ENCODE measurements around the gene FAHD2B.
"Not testable (repeated sequence)": the region's sequence is repeated elsewhere in the genome, so short reads cannot be mapped to it uniquely, and the experiment has no call there.

Gene FAHD2B

GRCh38 chr2:97094772-97095611 is at the start of gene FAHD2B:
Gene FAHD2B, minus strand, starts transcription at chr2:97094882. Its CDS starts 3,176 bp downstream, at chr2:97091706.
- DNase-seq (ENCODE audit: low read depth in 1 of 2, low spot score in 1 of 2): peak; percentile 57 to 68

- DNase-seq (ENCODE audit: low read depth in 1 of 2, low spot score in 1 of 2): not testable (repeated sequence)
Observed at GRCh38 chr2:97144016-97144415, 49.3 kb upstream of the FAHD2B start.

GRCh38 chr2:97129090-97129489 is 34.4 kb upstream of the FAHD2B start:
- not testable (repeated sequence) for DNase-seq (ENCODE audit: low read depth in 1 of 2, low spot score in 1 of 2)

- DNase-seq (ENCODE audit: low read depth in 1 of 2, low spot score in 1 of 2): not testable (repeated sequence)
Observed at GRCh38 chr2:97113882-97114255, 19.2 kb upstream of the FAHD2B start.

GRCh38 chr2:97113050-97113881 is 18.6 kb upstream of the FAHD2B start, which contains the start of gene ANKRD36:
Gene ANKRD36, plus strand, starts transcription at chr2:97113153. Its CDS starts 587 bp downstream, at chr2:97113740.
- DNase-seq (ENCODE audit: low read depth in 1 of 2, low spot score in 1 of 2): peak; percentile 68 to 75

- DNase-seq (ENCODE audit: low read depth in 1 of 2, low spot score in 1 of 2): not testable (repeated sequence)
Observed at GRCh38 chr2:97112320-97113049, 17.8 kb upstream of the FAHD2B start.

- DNase-seq (ENCODE audit: low read depth in 1 of 2, low spot score in 1 of 2): not testable (repeated sequence)
Observed at GRCh38 chr2:97111246-97111645, 16.6 kb upstream of the FAHD2B start.

- DNase-seq (ENCODE audit: low read depth in 1 of 2, low spot score in 1 of 2): not testable (repeated sequence)
Observed at GRCh38 chr2:97106878-97107277, 12.2 kb upstream of the FAHD2B start.

- DNase-seq (ENCODE audit: low read depth in 1 of 2, low spot score in 1 of 2): not testable (repeated sequence)
Observed at GRCh38 chr2:97098786-97099372, 4.2 kb upstream of the FAHD2B start.

GRCh38 chr2:97095661-97096060 is 979 bp upstream of the FAHD2B start:
- DNase-seq (ENCODE audit: low read depth in 1 of 2, low spot score in 1 of 2): no peak

- not testable (repeated sequence) for DNase-seq (ENCODE audit: low read depth in 1 of 2, low spot score in 1 of 2)
Observed at GRCh38 chr2:97093983-97094771, 505 bp downstream of the FAHD2B start.

GRCh38 chr2:97092946-97093345 is 1.7 kb downstream of the FAHD2B start:
- DNase-seq (ENCODE audit: low read depth in 1 of 2, low spot score in 1 of 2): not testable (repeated sequence)

- not testable (repeated sequence) for DNase-seq (ENCODE audit: low read depth in 1 of 2, low spot score in 1 of 2)
Observed at GRCh38 chr2:97088706-97089105, 6.0 kb downstream of the FAHD2B start.

- not testable (repeated sequence) for DNase-seq (ENCODE audit: low read depth in 1 of 2, low spot score in 1 of 2)
Observed at GRCh38 chr2:97085093-97085492, 9.6 kb downstream of the FAHD2B start.

- not testable (repeated sequence) for DNase-seq (ENCODE audit: low read depth in 1 of 2, low spot score in 1 of 2)
Observed at GRCh38 chr2:97083516-97083915, 11.2 kb downstream of the FAHD2B start.

- DNase-seq (ENCODE audit: low read depth in 1 of 2, low spot score in 1 of 2): not testable (repeated sequence)
Observed at GRCh38 chr2:97082206-97082605, 12.5 kb downstream of the FAHD2B start.

GRCh38 chr2:97080855-97081254 is 13.8 kb downstream of the FAHD2B start:
- not testable (repeated sequence) for DNase-seq (ENCODE audit: low read depth in 1 of 2, low spot score in 1 of 2)

- not testable (repeated sequence) for DNase-seq (ENCODE audit: low read depth in 1 of 2, low spot score in 1 of 2)
Observed at GRCh38 chr2:97077213-97077612, 17.5 kb downstream of the FAHD2B start.

- not testable (repeated sequence) for DNase-seq (ENCODE audit: low read depth in 1 of 2, low spot score in 1 of 2)
Observed at GRCh38 chr2:97070915-97071314, 23.8 kb downstream of the FAHD2B start.

GRCh38 chr2:97068722-97069121 is 26.0 kb downstream of the FAHD2B start:
- DNase-seq (ENCODE audit: low read depth in 1 of 2, low spot score in 1 of 2): not testable (repeated sequence)
